8988T (cell line): ENCODE data around the gene JPH3.
"Not testable (repeated sequence)": the region's sequence is repeated elsewhere in the genome, so short reads cannot be mapped to it uniquely, and the experiment has no call there.

Source experiments
- DNase-seq: peaks from one replicate; pipeline ENCODE4 v3.0.0; 2011

The JPH3 gene

GRCh38 chr16:87657621-87658192, 55.4 kb downstream of the JPH3 start:
- peak; percentile 86 for DNase-seq

GRCh38 chr16:87658564-87659225, 56.4 kb downstream of the JPH3 start:
- DNase-seq = no peak

- no peak for DNase-seq
These were observed 59.3 kb downstream of the JPH3 start for GRCh38 chr16:87661561-87661960.

GRCh38 chr16:87662254-87663204, 60.2 kb downstream of the JPH3 start:
- DNase-seq = no peak

GRCh38 chr16:87664792-87665191, 62.5 kb downstream of the JPH3 start:
- DNase-seq = no peak

- no peak for DNase-seq
These were observed 62.9 kb downstream of the JPH3 start for GRCh38 chr16:87665193-87665592.

- DNase-seq = no peak
These were observed 64.6 kb downstream of the JPH3 start for GRCh38 chr16:87666919-87667318.

GRCh38 chr16:87667443-87667842, 65.1 kb downstream of the JPH3 start:
- DNase-seq = no peak

GRCh38 chr16:87667946-87668345, 65.6 kb downstream of the JPH3 start:
- no peak for DNase-seq

- DNase-seq = no peak
These were observed 67.4 kb downstream of the JPH3 start for GRCh38 chr16:87669672-87670071.

GRCh38 chr16:87671221-87671620, 68.9 kb downstream of the JPH3 start:
- no peak for DNase-seq

- DNase-seq = no peak
These were observed 69.5 kb downstream of the JPH3 start for GRCh38 chr16:87671715-87672270.

- no peak for DNase-seq
These were observed 72.1 kb downstream of the JPH3 start for GRCh38 chr16:87674419-87674818.

- DNase-seq = no peak
These were observed 72.9 kb downstream of the JPH3 start for GRCh38 chr16:87675111-87675719.

GRCh38 chr16:87677830-87678229, 75.5 kb downstream of the JPH3 start:
- no peak for DNase-seq

- DNase-seq = no peak
These were observed 76.3 kb downstream of the JPH3 start for GRCh38 chr16:87678618-87679017.

- DNase-seq = no peak
These were observed 77.4 kb downstream of the JPH3 start for GRCh38 chr16:87679593-87680271.

- DNase-seq = no peak
These were observed 78.0 kb downstream of the JPH3 start for GRCh38 chr16:87680272-87680644.

GRCh38 chr16:87681051-87681602, 78.8 kb downstream of the JPH3 start:
- DNase-seq = not testable (repeated sequence)

GRCh38 chr16:87681981-87682570, 79.8 kb downstream of the JPH3 start:
- peak; percentile 92 for DNase-seq

GRCh38 chr16:87682852-87683399, 80.6 kb downstream of the JPH3 start:
- DNase-seq = peak; percentile 54
